ENCODE measurements around the gene CAMK2A.

CAMK2A gene

DNA sequence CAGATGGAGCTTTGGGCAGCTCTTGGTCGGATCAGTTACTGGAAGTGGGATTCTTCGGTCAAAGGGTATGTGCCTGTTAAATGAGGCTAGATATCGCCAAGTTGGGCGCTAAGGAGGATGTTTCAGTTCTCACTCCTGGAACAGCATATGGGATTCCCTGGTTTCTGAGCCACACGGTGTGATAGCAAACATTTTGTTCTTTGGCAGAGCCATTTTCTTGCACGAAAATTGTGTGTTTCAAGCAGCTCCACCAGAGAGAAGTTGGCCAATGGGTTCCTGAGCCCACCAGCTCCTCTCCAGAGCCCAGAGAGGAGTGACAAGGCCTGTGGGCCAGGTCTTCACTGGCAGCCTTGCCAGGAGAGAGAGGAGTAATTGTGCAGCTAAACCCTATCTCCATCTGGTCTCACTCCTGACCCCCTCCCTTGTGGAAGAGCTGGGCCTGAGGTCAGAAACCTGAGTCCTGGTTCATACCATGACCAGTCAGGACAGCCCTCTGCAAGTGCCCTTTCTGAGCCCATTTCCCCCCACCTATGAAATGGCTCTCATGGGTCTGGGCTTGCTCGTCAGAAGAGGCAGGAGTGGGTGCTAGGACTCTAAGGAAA lies 110.5 kb downstream of the CAMK2A start:
- H3K4me1 ChIP-seq (ENCODE audit: control insufficient read depth, low read length): no peaks in the 10 kb centered on the region
- H4K20me1 ChIP-seq (ENCODE audit: control insufficient read depth, insufficient read depth, low read depth, low read length): no peaks in the 10 kb centered on the region; the same call in 1 of the 2 replicates
- no peaks in the 10 kb centered on the region for H3K36me3 ChIP-seq (ENCODE audit: control insufficient read depth, low read length)
- no peaks in the 10 kb centered on the region for H3K27me3 ChIP-seq (ENCODE audit: control insufficient read depth, low read length)
- H3K4me2 ChIP-seq (ENCODE audit: low read length): no peak overlapping the region
- no peak overlapping the region for H3K4me3 ChIP-seq (ENCODE audit: low read length)
- no peaks in the 10 kb centered on the region for H3F3A ChIP-seq (ENCODE audit: control insufficient read depth, insufficient read depth)
- TF ChIP-seq EZH2phosphoT487 (IDR thresholded peaks at IDR 0.05; ENCODE audit: borderline replicate concordance, low read length): no peak
- TF ChIP-seq, protein P1, sequence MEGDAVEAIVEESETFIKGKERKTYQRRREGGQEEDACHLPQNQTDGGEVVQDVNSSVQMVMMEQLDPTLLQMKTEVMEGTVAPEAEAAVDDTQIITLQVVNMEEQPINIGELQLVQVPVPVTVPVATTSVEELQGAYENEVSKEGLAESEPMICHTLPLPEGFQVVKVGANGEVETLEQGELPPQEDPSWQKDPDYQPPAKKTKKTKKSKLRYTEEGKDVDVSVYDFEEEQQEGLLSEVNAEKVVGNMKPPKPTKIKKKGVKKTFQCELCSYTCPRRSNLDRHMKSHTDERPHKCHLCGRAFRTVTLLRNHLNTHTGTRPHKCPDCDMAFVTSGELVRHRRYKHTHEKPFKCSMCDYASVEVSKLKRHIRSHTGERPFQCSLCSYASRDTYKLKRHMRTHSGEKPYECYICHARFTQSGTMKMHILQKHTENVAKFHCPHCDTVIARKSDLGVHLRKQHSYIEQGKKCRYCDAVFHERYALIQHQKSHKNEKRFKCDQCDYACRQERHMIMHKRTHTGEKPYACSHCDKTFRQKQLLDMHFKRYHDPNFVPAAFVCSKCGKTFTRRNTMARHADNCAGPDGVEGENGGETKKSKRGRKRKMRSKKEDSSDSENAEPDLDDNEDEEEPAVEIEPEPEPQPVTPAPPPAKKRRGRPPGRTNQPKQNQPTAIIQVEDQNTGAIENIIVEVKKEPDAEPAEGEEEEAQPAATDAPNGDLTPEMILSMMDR (IDR thresholded peaks at IDR 0.05; ENCODE audit: low read depth, low read length, poor library complexity, severe bottlenecking): no peak
- no peaks in the 10 kb centered on the region for H3K9me2 ChIP-seq (replicated peaks; ENCODE audit: control insufficient read depth, low read length)
- no peak overlapping the region for H3K27ac ChIP-seq (ENCODE audit: low read depth, low read length)
- H3K9me3 ChIP-seq (ENCODE audit: control insufficient read depth, insufficient read depth, low read length): no peaks in the 10 kb centered on the region
- no peaks in the 10 kb centered on the region for H3K79me2 ChIP-seq (ENCODE audit: control insufficient read depth, low read length)

DNA sequence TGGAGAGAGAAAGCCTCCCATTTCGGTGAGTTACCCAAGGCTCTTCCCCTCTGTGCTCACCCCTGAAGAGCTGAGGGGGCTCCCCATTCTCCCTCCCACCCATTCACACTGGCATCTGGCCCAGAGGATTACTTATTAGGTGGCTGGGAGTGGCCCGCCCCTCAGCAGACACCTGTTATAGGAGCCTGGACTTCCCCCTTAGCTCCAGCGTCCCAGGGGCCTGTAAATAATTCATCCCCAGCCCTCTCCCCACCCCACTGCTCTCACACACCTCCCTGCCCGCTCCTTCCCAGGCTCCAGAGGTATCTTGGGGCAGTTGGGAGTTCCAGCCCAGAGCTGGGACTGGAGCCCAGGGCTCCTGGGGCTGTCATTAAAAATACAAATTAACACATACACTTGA lies 111.3 kb downstream of the CAMK2A start:
- no peak overlapping the region for H3K4me3 ChIP-seq (ENCODE audit: low read length)
- TF ChIP-seq, protein P1 (IDR thresholded peaks at IDR 0.05; ENCODE audit: low read depth, low read length, poor library complexity, severe bottlenecking): no peak
- no peak for TF ChIP-seq EZH2phosphoT487 (IDR thresholded peaks at IDR 0.05; ENCODE audit: borderline replicate concordance, low read length)
- no peaks in the 10 kb centered on the region for H3K36me3 ChIP-seq (ENCODE audit: control insufficient read depth, low read length)
- no peaks in the 10 kb centered on the region for H3F3A ChIP-seq (ENCODE audit: control insufficient read depth, insufficient read depth)
- no peak overlapping the region for H3K27ac ChIP-seq (ENCODE audit: low read depth, low read length)
- no peaks in the 10 kb centered on the region for H3K9me3 ChIP-seq (ENCODE audit: control insufficient read depth, insufficient read depth, low read length)
- no peak overlapping the region for H3K4me2 ChIP-seq (ENCODE audit: low read length)
- H3K79me2 ChIP-seq (ENCODE audit: control insufficient read depth, low read length): no peaks in the 10 kb centered on the region
- no peaks in the 10 kb centered on the region; the same call in 1 of the 2 replicates for H4K20me1 ChIP-seq (ENCODE audit: control insufficient read depth, insufficient read depth, low read depth, low read length)
- no peaks in the 10 kb centered on the region for H3K27me3 ChIP-seq (ENCODE audit: control insufficient read depth, low read length)
- H3K4me1 ChIP-seq (ENCODE audit: control insufficient read depth, low read length): no peaks in the 10 kb centered on the region
- no peaks in the 10 kb centered on the region for H3K9me2 ChIP-seq (replicated peaks; ENCODE audit: control insufficient read depth, low read length)

DNA sequence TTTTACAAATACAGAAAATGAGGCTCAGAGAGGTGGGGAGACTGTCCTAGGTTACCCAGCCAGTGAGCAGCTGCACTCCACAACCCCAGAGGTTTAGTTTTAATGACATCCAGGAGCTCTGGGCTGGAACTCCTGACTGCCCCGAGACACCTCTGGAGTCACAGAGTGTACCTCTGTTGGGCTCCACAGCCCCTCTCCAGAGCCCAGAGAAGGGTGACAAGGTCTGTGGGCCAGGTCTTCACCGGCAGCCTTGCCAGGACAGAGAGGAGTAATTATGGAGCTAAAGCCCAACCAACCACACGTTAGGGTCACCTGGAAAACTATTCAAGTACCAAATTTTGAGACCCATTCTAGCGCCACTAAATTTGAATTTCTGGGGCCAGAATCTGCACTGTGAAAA lies 111.9 kb downstream of the CAMK2A start:
- H3K79me2 ChIP-seq (ENCODE audit: control insufficient read depth, low read length): no peaks in the 10 kb centered on the region
- no peak overlapping the region for H3K4me3 ChIP-seq (ENCODE audit: low read length)
- H3K4me1 ChIP-seq (ENCODE audit: control insufficient read depth, low read length): no peaks in the 10 kb centered on the region
- no peak for TF ChIP-seq EZH2phosphoT487 (IDR thresholded peaks at IDR 0.05; ENCODE audit: borderline replicate concordance, low read length)
- TF ChIP-seq, protein P1 (IDR thresholded peaks at IDR 0.05; ENCODE audit: low read depth, low read length, poor library complexity, severe bottlenecking): no peak
- H4K20me1 ChIP-seq (ENCODE audit: control insufficient read depth, insufficient read depth, low read depth, low read length): no peaks in the 10 kb centered on the region; the same call in 1 of the 2 replicates
- no peaks in the 10 kb centered on the region for H3F3A ChIP-seq (ENCODE audit: control insufficient read depth, insufficient read depth)
- no peaks in the 10 kb centered on the region for H3K9me2 ChIP-seq (replicated peaks; ENCODE audit: control insufficient read depth, low read length)
- H3K27me3 ChIP-seq (ENCODE audit: control insufficient read depth, low read length): no peaks in the 10 kb centered on the region
- H3K9me3 ChIP-seq (ENCODE audit: control insufficient read depth, insufficient read depth, low read length): no peaks in the 10 kb centered on the region
- no peak overlapping the region for H3K27ac ChIP-seq (ENCODE audit: low read depth, low read length)
- no peaks in the 10 kb centered on the region for H3K36me3 ChIP-seq (ENCODE audit: control insufficient read depth, low read length)
- no peak overlapping the region for H3K4me2 ChIP-seq (ENCODE audit: low read length)
